GM18909 (cell line): ENCODE measurements around the gene KDELR3.

ENCODE experiments used
- ATAC-seq: cut with Tn5 transposase; IDR thresholded peaks from one replicate; pipeline ENCODE4 v1.9.1; 2021; ENCODE audit warnings: mild to moderate bottlenecking; ENCODE audit not compliant: unreplicated experiment, poor library complexity

Gene KDELR3

GRCh38 chr22:38467904-38468442 lies at the start of gene KDELR3:
TSS of gene KDELR3 (plus strand) at chr22:38468096. CDS start at chr22:38468234, 138 bp downstream.
- ATAC-seq, result no peak

GRCh38 chr22:38418589-38418988 lies 49.3 kb upstream of the KDELR3 start:
- ATAC-seq, result no peak

- no peak for ATAC-seq
These were observed 48.6 kb upstream of the KDELR3 start for GRCh38 chr22:38419121-38419857.

GRCh38 chr22:38419858-38420160 lies 48.1 kb upstream of the KDELR3 start:
- ATAC-seq, result no peak

GRCh38 chr22:38420734-38421133 lies 47.2 kb upstream of the KDELR3 start:
- ATAC-seq, result no peak

- ATAC-seq, result no peak
These were observed 45.0 kb upstream of the KDELR3 start for GRCh38 chr22:38422611-38423511.

GRCh38 chr22:38423512-38424503 lies 44.1 kb upstream of the KDELR3 start:
- no peak for ATAC-seq

GRCh38 chr22:38424525-38425080 lies 43.3 kb upstream of the KDELR3 start:
- ATAC-seq, result no peak

- no peak for ATAC-seq
These were observed 41.3 kb upstream of the KDELR3 start for GRCh38 chr22:38426628-38427027.

- ATAC-seq, result no peak
These were observed 40.4 kb upstream of the KDELR3 start for GRCh38 chr22:38427465-38427864.

- ATAC-seq, result no peak
These were observed 40.0 kb upstream of the KDELR3 start for GRCh38 chr22:38427940-38428339.

- ATAC-seq, result no peak
These were observed 39.2 kb upstream of the KDELR3 start for GRCh38 chr22:38428714-38429113.

GRCh38 chr22:38429499-38430068 lies 38.3 kb upstream of the KDELR3 start:
- no peak for ATAC-seq

GRCh38 chr22:38431266-38432010 lies 36.5 kb upstream of the KDELR3 start:
- ATAC-seq, result no peak

GRCh38 chr22:38432264-38432663 lies 35.6 kb upstream of the KDELR3 start:
- no peak for ATAC-seq

GRCh38 chr22:38433871-38434270 lies 34.0 kb upstream of the KDELR3 start:
- ATAC-seq, result no peak

GRCh38 chr22:38435010-38435409 lies 32.9 kb upstream of the KDELR3 start:
- ATAC-seq, result no peak

- no peak for ATAC-seq
These were observed 31.9 kb upstream of the KDELR3 start for GRCh38 chr22:38435965-38436364.
